ENCODE results near the gene RTN4RL2. TPM values are rescaled to one million over a fixed set of nuclear protein-coding genes. Genes with fewer than 3 reads are reported as not detected.

The RTN4RL2 gene
- total RNA-seq, 6 donors from 2014 or later: 1.1 to 4.1 (median 2.0) TPM; not detected in 1

- H3K4me3 ChIP-seq: no peak overlapping the region
- WGBS, 2 donors: 70 to 78% methylated on average over 11 to 14 of the region's 14 CpGs
- DNase-seq (no peak), ATAC-seq (ENCODE audit: low FRiP score in 2 of 2) (no peak)
- no peak for TF ChIP-seq CTCF (IDR thresholded peaks at IDR 0.05)
- no peak for TF ChIP-seq POLR2AphosphoS5 (IDR thresholded peaks at IDR 0.05)
- TF ChIP-seq POLR2A (IDR thresholded peaks at IDR 0.05): no peak
- TF ChIP-seq EP300 (IDR thresholded peaks at IDR 0.05): no peak
- no peaks in the 10 kb centered on the region for H3K9me3 ChIP-seq
- peaks cover 0 to 24% (median 11%) of the 10 kb centered on the region in 4 donors for H3K27me3 ChIP-seq
- no peaks in the 10 kb centered on the region for H3K36me3 ChIP-seq
- H3K27ac ChIP-seq: no peak overlapping the region
- H3K4me1 ChIP-seq: peaks cover 20 to 24% (median 22%) of the 10 kb centered on the region in 4 donors
Observed at GRCh38 chr11:57463671-57464538, 3.6 kb downstream of the RTN4RL2 start.

- peaks cover 0 to 17% (median 7%) of the 10 kb centered on the region in 4 donors for H3K27me3 ChIP-seq
- TF ChIP-seq EP300 (IDR thresholded peaks at IDR 0.05) (no peak), POLR2A (IDR thresholded peaks at IDR 0.05) (no peak), POLR2AphosphoS5 (IDR thresholded peaks at IDR 0.05) (no peak), CTCF (IDR thresholded peaks at IDR 0.05) (no peak)
- H3K9me3 ChIP-seq: no peaks in the 10 kb centered on the region
- H3K4me1 ChIP-seq: peaks cover 13 to 16% (median 15%) of the 10 kb centered on the region in 4 donors
- no peak overlapping the region for H3K4me3 ChIP-seq
- H3K27ac ChIP-seq: no peak overlapping the region
- ATAC-seq (ENCODE audit: low FRiP score in 2 of 2) (no peak), DNase-seq (peak in 1 of 2 donors; percentile 79)
- H3K36me3 ChIP-seq: no peaks in the 10 kb centered on the region
- WGBS, 2 donors: 61 to 69% methylated on average over 27 to 30 of the region's 30 CpGs
Observed at GRCh38 chr11:57464539-57465181, 4.3 kb downstream of the RTN4RL2 start.

DNA sequence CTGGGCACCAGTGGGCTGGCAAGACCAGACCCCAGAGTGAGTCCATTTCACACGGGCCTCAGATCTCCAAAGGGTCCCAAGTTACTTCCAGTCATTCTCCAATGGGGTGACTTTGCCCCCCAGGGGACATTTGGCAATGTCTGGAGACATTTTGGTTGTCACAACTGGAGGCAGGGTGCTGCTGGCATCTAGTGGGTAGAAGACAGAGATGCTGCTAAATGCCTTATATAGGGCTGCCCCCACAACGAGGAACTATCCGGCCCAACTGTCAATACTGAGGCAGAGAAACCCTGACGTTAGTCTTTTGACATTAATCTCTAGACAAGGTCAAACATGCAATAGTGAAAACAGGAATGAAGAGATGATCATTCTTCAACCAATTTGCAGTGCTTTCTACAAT, 6.4 kb downstream of the RTN4RL2 start:
- Histone ChIP-seq H3K9me3 (no peaks in the 10 kb centered on the region), H3K4me3 (no peak overlapping the region), H3K27me3 (no peaks in the 10 kb centered on the region), H3K27ac (no peak overlapping the region), H3K36me3 (no peaks in the 10 kb centered on the region), H3K4me1 (no peaks in the 10 kb centered on the region)
- ATAC-seq (ENCODE audit: low FRiP score in 2 of 2) (no peak), DNase-seq (no peak)
- no peak for TF ChIP-seq POLR2AphosphoS5 (IDR thresholded peaks at IDR 0.05)
- TF ChIP-seq EP300 (IDR thresholded peaks at IDR 0.05): no peak
- no peak for TF ChIP-seq CTCF (IDR thresholded peaks at IDR 0.05)
- no peak for TF ChIP-seq POLR2A (IDR thresholded peaks at IDR 0.05)
- WGBS, 2 donors: 56 to 61% methylated on average over 4 of the region's 4 CpGs

DNA sequence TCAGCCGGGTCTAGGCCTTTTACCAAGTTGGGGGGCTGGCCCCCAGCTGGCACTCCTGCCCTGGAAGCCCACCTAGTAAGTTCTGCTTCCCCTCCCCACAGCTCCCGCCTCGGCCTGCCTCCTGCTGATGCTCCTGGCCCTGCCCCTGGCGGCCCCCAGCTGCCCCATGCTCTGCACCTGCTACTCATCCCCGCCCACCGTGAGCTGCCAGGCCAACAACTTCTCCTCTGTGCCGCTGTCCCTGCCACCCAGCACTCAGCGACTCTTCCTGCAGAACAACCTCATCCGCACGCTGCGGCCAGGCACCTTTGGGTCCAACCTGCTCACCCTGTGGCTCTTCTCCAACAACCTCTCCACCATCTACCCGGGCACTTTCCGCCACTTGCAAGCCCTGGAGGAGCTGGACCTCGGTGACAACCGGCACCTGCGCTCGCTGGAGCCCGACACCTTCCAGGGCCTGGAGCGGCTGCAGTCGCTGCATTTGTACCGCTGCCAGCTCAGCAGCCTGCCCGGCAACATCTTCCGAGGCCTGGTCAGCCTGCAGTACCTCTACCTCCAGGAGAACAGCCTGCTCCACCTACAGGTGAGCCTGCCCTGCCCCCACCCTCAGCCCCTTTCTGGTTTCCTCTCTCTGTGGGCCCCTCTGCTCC, 7.3 kb downstream of the RTN4RL2 start:
- ATAC-seq (ENCODE audit: low FRiP score in 2 of 2) (no peak), DNase-seq (peak in 1 of 2 donors; percentile 73)
- Histone ChIP-seq H3K36me3 (no peaks in the 10 kb centered on the region), H3K4me3 (no peak overlapping the region), H3K9me3 (no peaks in the 10 kb centered on the region), H3K4me1 (no peaks in the 10 kb centered on the region), H3K27me3 (no peaks in the 10 kb centered on the region), H3K27ac (no peak overlapping the region)
- 65 to 81% methylated on average over 20 to 23 of the region's 23 CpGs for WGBS, 2 donors
- no peak for TF ChIP-seq EP300 (IDR thresholded peaks at IDR 0.05)
- no peak for TF ChIP-seq POLR2AphosphoS5 (IDR thresholded peaks at IDR 0.05)
- TF ChIP-seq POLR2A (IDR thresholded peaks at IDR 0.05): no peak
- no peak for TF ChIP-seq CTCF (IDR thresholded peaks at IDR 0.05)

Measured in upper lobe of left lung (tissue), 6 donors.